Parathyroid adenoma (tissue), 2 donors: ENCODE data around the gene DIO3.

Experiments
- H2AFZ ChIP-seq: fragments of 300-600 bp; sonication (generic); one replicate; pipeline ENCODE4 v1.7.0; 2017; ENCODE audit warnings: antibody characterized with exemption, mild to moderate bottlenecking
- H3K27ac ChIP-seq: fragments of 300-600 bp; sonication (generic); one replicate; pipeline ENCODE4 v1.7.0; 2017
- H3K27me3 ChIP-seq: fragments of 300-600 bp; sonication (generic); one replicate; pipeline ENCODE4 v1.7.0; 2017; ENCODE audit warnings: low read length; ENCODE audit not compliant: control insufficient read depth, insufficient read depth
- H3K36me3 ChIP-seq: fragments of 300-600 bp; sonication (generic); one replicate; pipeline ENCODE4 v1.7.0; 2017; ENCODE audit warnings: low read length; ENCODE audit not compliant: control insufficient read depth, insufficient read depth
- H3K4me1 ChIP-seq: fragments of 300-600 bp; sonication (generic); one replicate; pipeline ENCODE4 v1.7.0; 2017; ENCODE audit warnings: control low read depth
- H3K4me2 ChIP-seq: fragments of 300-600 bp; sonication (generic); one replicate; pipeline ENCODE4 v1.7.0; 2017; ENCODE audit warnings: low read length
- H3K4me3 ChIP-seq: fragments of 300-600 bp; sonication (generic); one replicate; pipeline ENCODE4 v1.7.0; 2017; ENCODE audit warnings: low read depth, low read length
- H3K79me2 ChIP-seq: fragments of 300-600 bp; sonication (generic); one replicate; pipeline ENCODE4 v1.7.0; 2017; ENCODE audit warnings: control low read depth
- H3K9ac ChIP-seq: fragments of 300-600 bp; sonication (generic); one replicate; pipeline ENCODE4 v1.7.0; 2017; ENCODE audit warnings: mild to moderate bottlenecking
- H3K9me3 ChIP-seq: fragments of 300-600 bp; sonication (generic); one replicate; pipeline ENCODE4 v1.7.0; 2017; ENCODE audit warnings: low read length; ENCODE audit not compliant: control insufficient read depth
- TF ChIP-seq, protein P1 (sequence below): fragments of 300-600 bp; sonication (generic); IDR thresholded peaks from one replicate; pipeline ENCODE4 v1.7.0; 2017; ENCODE audit warnings: antibody characterized with exemption, mild to moderate bottlenecking
- donor health status: primary hyperparathyroidism.

DIO3 gene

GRCh38 chr14:101583006-101583714 is 21.9 kb downstream of the DIO3 start:
- no peaks in the 10 kb centered on the region for H3K79me2 ChIP-seq
- no peak overlapping the region for H3K4me3 ChIP-seq
- no peaks in the 10 kb centered on the region for H3K36me3 ChIP-seq
- no peak overlapping the region for H3K9ac ChIP-seq
- H3K4me2 ChIP-seq = no peak overlapping the region
- H3K9me3 ChIP-seq = no peaks in the 10 kb centered on the region
- no peaks in the 10 kb centered on the region for H3K4me1 ChIP-seq
- no peak overlapping the region for H2AFZ ChIP-seq
- H3K27me3 ChIP-seq = no peaks in the 10 kb centered on the region
- TF ChIP-seq, protein P1, sequence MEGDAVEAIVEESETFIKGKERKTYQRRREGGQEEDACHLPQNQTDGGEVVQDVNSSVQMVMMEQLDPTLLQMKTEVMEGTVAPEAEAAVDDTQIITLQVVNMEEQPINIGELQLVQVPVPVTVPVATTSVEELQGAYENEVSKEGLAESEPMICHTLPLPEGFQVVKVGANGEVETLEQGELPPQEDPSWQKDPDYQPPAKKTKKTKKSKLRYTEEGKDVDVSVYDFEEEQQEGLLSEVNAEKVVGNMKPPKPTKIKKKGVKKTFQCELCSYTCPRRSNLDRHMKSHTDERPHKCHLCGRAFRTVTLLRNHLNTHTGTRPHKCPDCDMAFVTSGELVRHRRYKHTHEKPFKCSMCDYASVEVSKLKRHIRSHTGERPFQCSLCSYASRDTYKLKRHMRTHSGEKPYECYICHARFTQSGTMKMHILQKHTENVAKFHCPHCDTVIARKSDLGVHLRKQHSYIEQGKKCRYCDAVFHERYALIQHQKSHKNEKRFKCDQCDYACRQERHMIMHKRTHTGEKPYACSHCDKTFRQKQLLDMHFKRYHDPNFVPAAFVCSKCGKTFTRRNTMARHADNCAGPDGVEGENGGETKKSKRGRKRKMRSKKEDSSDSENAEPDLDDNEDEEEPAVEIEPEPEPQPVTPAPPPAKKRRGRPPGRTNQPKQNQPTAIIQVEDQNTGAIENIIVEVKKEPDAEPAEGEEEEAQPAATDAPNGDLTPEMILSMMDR = no peak
- H3K27ac ChIP-seq = no peak overlapping the region

- H3K36me3 ChIP-seq = no peaks in the 10 kb centered on the region
- no peaks in the 10 kb centered on the region for H3K9me3 ChIP-seq
- H3K9ac ChIP-seq = no peak overlapping the region
- H2AFZ ChIP-seq = no peak overlapping the region
- no peak overlapping the region for H3K27ac ChIP-seq
- H3K27me3 ChIP-seq = no peaks in the 10 kb centered on the region
- TF ChIP-seq, protein P1 = no peak
- H3K4me1 ChIP-seq = no peaks in the 10 kb centered on the region
- H3K79me2 ChIP-seq = no peaks in the 10 kb centered on the region
- H3K4me2 ChIP-seq = no peak overlapping the region
- H3K4me3 ChIP-seq = no peak overlapping the region
These were observed 22.4 kb downstream of the DIO3 start for GRCh38 chr14:101583715-101584054.

GRCh38 chr14:101584055-101584859 is 23.0 kb downstream of the DIO3 start:
- Histone ChIP-seq H3K27ac (no peak overlapping the region), H3K9ac (no peak overlapping the region), H3K79me2 (no peaks in the 10 kb centered on the region), H3K4me2 (no peak overlapping the region), H3K27me3 (no peaks in the 10 kb centered on the region), H3K36me3 (no peaks in the 10 kb centered on the region), H3K4me1 (no peaks in the 10 kb centered on the region), H3K4me3 (no peak overlapping the region), H2AFZ (no peak overlapping the region), H3K9me3 (no peaks in the 10 kb centered on the region)
- TF ChIP-seq, protein P1 = no peak

DNA sequence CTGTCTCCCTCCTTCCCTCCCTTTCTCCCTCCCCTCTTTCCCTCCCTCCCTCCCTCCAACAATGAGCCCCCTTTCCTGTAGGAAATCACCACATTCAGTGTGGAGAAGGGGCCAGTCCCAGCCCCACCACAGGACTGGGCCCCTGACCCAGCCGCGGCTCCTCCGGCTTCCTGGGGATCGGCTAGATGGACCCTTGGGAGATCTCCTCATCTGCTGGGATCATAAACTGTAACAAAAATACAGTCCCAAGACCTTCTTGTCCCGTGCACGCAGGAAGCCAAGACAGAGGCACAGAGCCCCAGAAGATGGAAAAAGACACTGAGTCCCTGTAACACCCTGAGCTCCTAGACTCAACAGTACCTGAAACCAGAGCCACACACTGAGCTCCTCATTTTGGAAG is 23.9 kb downstream of the DIO3 start:
- Histone ChIP-seq H3K27ac (no peak overlapping the region), H3K4me1 (no peaks in the 10 kb centered on the region), H3K36me3 (no peaks in the 10 kb centered on the region), H3K9me3 (no peaks in the 10 kb centered on the region), H2AFZ (no peak overlapping the region), H3K4me3 (no peak overlapping the region), H3K9ac (no peak overlapping the region), H3K4me2 (no peak overlapping the region), H3K79me2 (no peaks in the 10 kb centered on the region), H3K27me3 (no peaks in the 10 kb centered on the region)
- TF ChIP-seq, protein P1 = no peak
